BLaER1 treated with 17β-estradiol and CSF1 and Interleukin-3, amounts not matched to agents 10 nM and 100 nM (cell line): ENCODE measurements around the gene OR8B3.
"Not testable (repeated sequence)": the region's sequence is repeated elsewhere in the genome, so short reads cannot be mapped to it uniquely, and the experiment has no call there.

Source experiments
- H3K27ac ChIP-seq, 11 experiments: shearing (Covaris generic); formaldehyde crosslinking; 2 replicates each; pipeline ENCODE4 v1.8.1; 2022
- H3K27me3 ChIP-seq, 11 experiments: shearing (Covaris generic); formaldehyde crosslinking; 2 replicates each; pipeline ENCODE4 v1.8.1; 2022
- H3K36me3 ChIP-seq, 11 experiments: shearing (Covaris generic); formaldehyde crosslinking; 2 replicates each; pipeline ENCODE4 v1.8.1; 2022
- H3K4me1 ChIP-seq, 10 experiments: shearing (Covaris generic); formaldehyde crosslinking; 2 replicates each; pipeline ENCODE4 v1.8.1; 2022
- H3K4me2 ChIP-seq, 11 experiments: shearing (Covaris generic); formaldehyde crosslinking; 2 replicates each; pipeline ENCODE4 v1.8.1; 2022
- H3K4me3 ChIP-seq, 10 experiments: shearing (Covaris generic); formaldehyde crosslinking; 2 replicates each; pipeline ENCODE4 v1.8.1; 2022
- H3K9ac ChIP-seq, 11 experiments: shearing (Covaris generic); formaldehyde crosslinking; 2 replicates each; pipeline ENCODE4 v1.8.1; 2022
- H3K9me3 ChIP-seq, 11 experiments: shearing (Covaris generic); formaldehyde crosslinking; replicated peaks in 1 of 11; 2 replicates each; pipeline ENCODE4 v1.8.1; 2022
- H4K20me1 ChIP-seq, 11 experiments: shearing (Covaris generic); formaldehyde crosslinking; 2 replicates each; pipeline ENCODE4 v1.8.1; 2022
- Cebpa-rat ChIP-seq, 11 experiments: shearing (Covaris generic); IDR thresholded peaks; 2 replicates each; pipeline ENCODE4 v1.8.1; 2022

Gene OR8B3

DNA sequence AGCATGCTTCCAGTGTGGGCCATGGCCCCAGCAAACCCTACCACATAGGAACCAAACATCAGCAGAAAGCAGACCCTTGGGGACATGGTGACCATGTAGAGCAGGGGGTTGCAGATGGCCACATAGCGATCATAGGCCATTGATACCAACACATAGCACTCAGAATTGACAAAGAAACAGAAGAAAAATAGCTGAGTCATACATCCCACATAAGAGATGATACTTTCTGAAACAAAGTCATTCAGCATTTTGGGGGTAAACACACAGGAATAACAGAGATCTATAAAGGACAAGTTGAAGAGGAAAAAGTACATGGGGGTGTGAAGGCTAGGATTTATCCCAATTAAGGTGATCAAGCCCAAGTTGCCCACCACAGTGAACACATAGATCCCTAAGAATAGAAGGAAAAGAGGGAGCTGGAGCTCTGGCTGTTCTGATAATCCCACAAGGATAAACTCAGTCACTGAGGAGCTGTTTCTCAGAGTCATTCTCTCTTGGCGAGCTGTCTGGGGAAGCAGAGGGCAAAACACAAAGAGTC lies 25.6 kb upstream of the OR8B3 start, which contains the start of gene OR8B4:
Gene OR8B4 (minus strand): TSS at position 488 of the 538 bp plus-strand sequence. CDS start 0 bp downstream, at position 488.
- H3K36me3 ChIP-seq, result no peaks in the 10 kb centered on the region
- TF ChIP-seq Cebpa-rat (IDR thresholded peaks at IDR 0.05), result no peak
- no peaks in the 10 kb centered on the region for H4K20me1 ChIP-seq
- no peaks in the 10 kb centered on the region for H3K27me3 ChIP-seq
- no peaks in the 10 kb centered on the region for H3K4me1 ChIP-seq
- H3K4me2 ChIP-seq, result no peak within 1 kb of the TSS
- H3K9me3 ChIP-seq, result peaks cover under 1 to 7% (median 6%) of the 10 kb centered on the region in 11 experiments; a peak in 17 of 22 replicates
- H3K4me3 ChIP-seq, result no peak within 1 kb of the TSS
- no peak within 1 kb of the TSS for H3K27ac ChIP-seq
- H3K9ac ChIP-seq, result no peak within 1 kb of the TSS

DNA sequence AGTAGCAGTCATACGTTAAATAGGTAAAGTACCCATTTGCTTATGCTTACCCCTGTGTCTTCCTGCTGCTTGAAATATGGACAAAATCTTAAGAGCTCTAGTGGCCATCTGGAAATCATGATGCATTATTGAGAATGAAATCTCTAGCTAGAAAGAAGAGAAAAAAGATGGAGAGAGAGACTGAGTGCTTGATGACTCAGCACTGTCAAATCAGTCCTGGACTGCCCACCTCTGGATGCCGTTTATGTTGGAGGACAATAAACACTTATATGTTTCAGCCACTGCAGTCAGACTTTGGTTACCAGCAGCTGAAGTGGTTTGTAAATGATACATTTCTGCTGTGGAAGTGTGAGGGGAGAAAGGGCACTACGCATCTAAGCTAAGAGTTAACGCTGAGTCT lies 22.2 kb upstream of the OR8B3 start:
- TF ChIP-seq Cebpa-rat (IDR thresholded peaks at IDR 0.05), result no peak
- Histone ChIP-seq H3K36me3 (no peaks in the 10 kb centered on the region), H3K4me1 (no peaks in the 10 kb centered on the region), H3K9me3 (no peaks in the 10 kb centered on the region), H3K4me2 (no peak overlapping the region), H3K27ac (no peak overlapping the region), H4K20me1 (no peaks in the 10 kb centered on the region), H3K9ac (no peak overlapping the region), H3K4me3 (no peak overlapping the region), H3K27me3 (no peaks in the 10 kb centered on the region)

GRCh38 chr11:124415356-124415923 lies 16.6 kb upstream of the OR8B3 start:
- no peak overlapping the region for H3K4me2 ChIP-seq
- TF ChIP-seq Cebpa-rat (IDR thresholded peaks at IDR 0.05), result no peak
- H3K27ac ChIP-seq, result no peak overlapping the region
- no peaks in the 10 kb centered on the region for H4K20me1 ChIP-seq
- H3K36me3 ChIP-seq, result no peaks in the 10 kb centered on the region
- H3K9ac ChIP-seq, result no peak overlapping the region
- no peak overlapping the region for H3K4me3 ChIP-seq
- H3K27me3 ChIP-seq, result no peaks in the 10 kb centered on the region
- H3K4me1 ChIP-seq, result no peaks in the 10 kb centered on the region
- H3K9me3 ChIP-seq, result no peaks in the 10 kb centered on the region

GRCh38 chr11:124409906-124410305 lies 11.1 kb upstream of the OR8B3 start:
- no peaks in the 10 kb centered on the region for H3K9me3 ChIP-seq
- no peak for TF ChIP-seq Cebpa-rat (IDR thresholded peaks at IDR 0.05)

GRCh38 chr11:124405581-124405980 lies 6.8 kb upstream of the OR8B3 start:
- Histone ChIP-seq H3K9me3 (no peaks in the 10 kb centered on the region), H3K4me2 (peak overlapping the region in 10 of 11 experiments; percentile 2 to 46 (median 28); a peak in 10 of 22 replicates), H3K27ac (no peak overlapping the region), H3K4me3 (no peak overlapping the region), H3K27me3 (no peaks in the 10 kb centered on the region), H4K20me1 (no peaks in the 10 kb centered on the region), H3K36me3 (no peaks in the 10 kb centered on the region), H3K9ac (no peak overlapping the region), H3K4me1 (peaks cover 0 to 16% (median 7%) of the 10 kb centered on the region in 10 experiments; a peak in 11 of 20 replicates)
- no peak for TF ChIP-seq Cebpa-rat (IDR thresholded peaks at IDR 0.05)

More at GRCh38 chr11:124409906-124410305, 11.1 kb upstream of the OR8B3 start:
- no peak overlapping the region for H3K9ac ChIP-seq
- H3K4me3 ChIP-seq, result no peak overlapping the region
- H3K4me2 ChIP-seq, result no peak overlapping the region
- H4K20me1 ChIP-seq, result no peaks in the 10 kb centered on the region
- H3K27ac ChIP-seq, result no peak overlapping the region
- H3K36me3 ChIP-seq, result no peaks in the 10 kb centered on the region
- H3K27me3 ChIP-seq, result no peaks in the 10 kb centered on the region
- H3K4me1 ChIP-seq, result peaks cover 0 to 16% (median 7%) of the 10 kb centered on the region in 10 experiments; a peak in 11 of 20 replicates

DNA sequence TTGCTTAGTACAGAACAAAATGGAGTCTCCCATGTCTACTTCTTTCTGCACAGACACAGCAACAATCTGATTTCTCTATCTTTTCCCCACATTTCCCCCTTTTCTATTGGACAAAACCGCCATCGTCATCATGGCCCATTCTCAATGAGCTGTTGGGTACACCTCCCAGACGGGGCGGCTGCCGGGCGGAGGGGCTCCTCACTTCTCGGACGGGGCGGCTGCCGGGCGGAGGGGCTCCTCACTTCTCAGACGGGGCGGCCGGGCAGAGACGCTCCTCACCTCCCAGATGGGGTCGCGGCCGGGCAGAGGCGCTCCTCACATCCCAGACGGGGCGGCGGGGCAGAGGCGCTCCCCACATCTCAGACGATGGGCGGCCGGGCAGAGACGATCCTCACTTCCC lies 4.4 kb upstream of the OR8B3 start:
- not testable (repeated sequence) for H4K20me1 ChIP-seq, H3K36me3 ChIP-seq, H3K27ac ChIP-seq, H3K4me3 ChIP-seq, H3K9me3 ChIP-seq, H3K4me2 ChIP-seq, H3K9ac ChIP-seq, H3K27me3 ChIP-seq
- H3K4me1 ChIP-seq, result peaks cover 0 to 16% (median 7%) of the 10 kb centered on the region in 10 experiments; a peak in 11 of 20 replicates

DNA sequence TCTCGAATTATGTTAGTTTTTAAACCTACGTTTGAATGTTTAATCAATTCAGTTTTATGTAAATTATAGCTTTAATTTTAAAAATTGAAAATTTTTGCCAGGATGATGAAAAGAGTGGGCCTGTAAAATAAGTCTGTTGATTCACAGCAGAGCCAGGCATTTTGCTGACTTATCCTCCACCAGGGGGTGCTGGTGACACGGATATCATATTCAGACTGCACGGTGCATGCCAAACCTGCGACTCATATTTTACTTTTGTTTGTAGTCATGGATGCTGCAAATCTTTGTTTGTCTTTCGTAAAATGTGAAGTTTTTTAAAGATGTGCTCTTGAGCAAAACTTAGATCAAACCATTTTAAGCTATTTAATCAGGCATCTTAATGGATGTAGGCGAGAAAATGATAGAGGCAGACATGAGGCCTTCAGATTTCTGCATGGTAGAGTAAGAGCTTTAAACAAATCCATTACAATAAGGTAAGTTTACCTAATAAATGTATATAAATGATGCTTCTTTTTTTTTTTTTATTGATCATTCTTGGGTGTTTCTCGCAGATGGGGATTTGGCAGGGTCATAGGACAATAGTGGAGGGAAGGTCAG lies 3.6 kb upstream of the OR8B3 start:
- peaks cover 0 to 16% (median 7%) of the 10 kb centered on the region in 10 experiments; a peak in 11 of 20 replicates for H3K4me1 ChIP-seq
- H4K20me1 ChIP-seq, result no peaks in the 10 kb centered on the region
- H3K36me3 ChIP-seq, result no peaks in the 10 kb centered on the region
- H3K9me3 ChIP-seq, result no peaks in the 10 kb centered on the region
- no peak for TF ChIP-seq Cebpa-rat (IDR thresholded peaks at IDR 0.05)
- H3K4me2 ChIP-seq, result no peak overlapping the region
- no peak overlapping the region for H3K27ac ChIP-seq
- H3K9ac ChIP-seq, result no peak overlapping the region
- no peaks in the 10 kb centered on the region for H3K27me3 ChIP-seq
- H3K4me3 ChIP-seq, result no peak overlapping the region

DNA sequence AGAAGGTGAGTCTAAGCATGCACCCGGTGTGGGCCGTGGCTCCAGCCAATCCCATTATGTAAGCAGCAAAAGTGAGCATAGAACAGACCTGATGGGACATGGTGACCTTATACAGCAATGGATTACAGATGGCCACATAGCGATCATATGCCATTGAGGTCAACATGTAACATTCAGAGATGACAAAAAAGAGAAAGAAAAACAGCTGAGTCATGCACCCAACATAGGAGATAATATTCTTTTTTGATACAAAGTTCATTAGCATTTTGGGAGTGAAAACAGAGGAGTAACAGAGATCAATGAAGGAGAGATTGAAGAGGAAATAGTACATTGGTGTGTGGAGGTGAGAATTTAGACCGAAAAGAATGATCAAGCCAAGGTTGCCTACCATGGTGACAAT lies 2.0 kb downstream of the OR8B3 start:
- not testable (repeated sequence) for H3K36me3 ChIP-seq, H3K4me3 ChIP-seq, H3K9me3 ChIP-seq, H3K9ac ChIP-seq, H4K20me1 ChIP-seq, H3K4me2 ChIP-seq, H3K27me3 ChIP-seq, H3K4me1 ChIP-seq, H3K27ac ChIP-seq

DNA sequence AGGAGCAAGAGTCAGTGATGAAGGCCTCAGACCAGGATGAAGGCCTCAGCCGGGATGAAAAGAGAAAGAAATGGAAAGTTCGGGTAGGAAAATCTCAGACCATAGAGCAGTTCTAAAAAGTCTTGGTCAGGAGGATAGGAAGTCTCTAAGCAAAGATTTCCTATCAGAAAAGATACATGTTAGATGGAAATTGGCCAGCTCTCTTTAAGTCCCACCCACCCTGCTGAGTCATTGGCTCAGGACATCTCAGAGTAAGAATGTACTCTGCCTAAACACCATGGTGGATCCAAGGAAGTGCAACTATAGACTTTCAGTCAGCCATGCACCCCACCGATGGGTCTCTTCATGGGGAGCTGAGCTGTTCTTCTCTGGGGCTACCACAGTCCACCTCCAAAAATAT lies 4.4 kb downstream of the OR8B3 start:
- no peak overlapping the region for H3K4me2 ChIP-seq

DNA sequence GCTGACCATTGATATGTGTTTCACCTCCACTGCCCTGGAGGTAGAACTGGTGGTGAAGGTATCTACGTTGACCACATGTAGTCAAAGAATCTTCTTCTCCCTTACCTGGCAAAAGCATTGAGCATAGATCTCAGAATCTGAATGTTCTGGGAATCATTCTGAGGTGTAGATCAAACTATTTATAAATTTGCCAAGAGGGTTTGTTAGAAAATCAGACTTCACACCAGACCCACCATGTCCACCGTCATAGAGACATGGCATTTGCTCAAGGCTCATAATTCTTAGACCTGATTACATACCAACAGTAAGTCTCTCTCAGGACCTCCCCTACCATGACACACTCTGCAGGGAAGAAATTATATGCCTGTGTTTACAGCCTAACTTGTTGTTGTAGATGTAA lies 14.4 kb downstream of the OR8B3 start, which contains the start of gene OR8B2:
Gene OR8B2 (minus strand): TSS at position 101 of the 400 bp plus-strand sequence. CDS start 1,156 bp downstream, outside the sequence.
- Histone ChIP-seq H3K4me2 (no peak within 1 kb of the TSS), H3K27me3 (no peaks in the 10 kb centered on the region), H4K20me1 (no peaks in the 10 kb centered on the region; a peak in 1 of 22 replicates), H3K4me1 (no peaks in the 10 kb centered on the region), H3K36me3 (no peaks in the 10 kb centered on the region), H3K4me3 (no peak within 1 kb of the TSS), H3K9ac (no peak within 1 kb of the TSS), H3K9me3 (peaks cover 0 to 4% (median 0%) of the 10 kb centered on the region in 11 experiments; a peak in 2 of 22 replicates), H3K27ac (no peak within 1 kb of the TSS)
- no peak for TF ChIP-seq Cebpa-rat (IDR thresholded peaks at IDR 0.05)

More for the DNA sequence above, 4.4 kb downstream of the OR8B3 start:
- H3K4me3 ChIP-seq, result no peak overlapping the region
- H3K9ac ChIP-seq, result no peak overlapping the region
- no peak overlapping the region for H3K27ac ChIP-seq
- no peaks in the 10 kb centered on the region for H3K27me3 ChIP-seq
- TF ChIP-seq Cebpa-rat (IDR thresholded peaks at IDR 0.05), result no peak
- H4K20me1 ChIP-seq, result no peaks in the 10 kb centered on the region
- H3K36me3 ChIP-seq, result no peaks in the 10 kb centered on the region
- H3K9me3 ChIP-seq, result no peaks in the 10 kb centered on the region
- no peaks in the 10 kb centered on the region for H3K4me1 ChIP-seq

DNA sequence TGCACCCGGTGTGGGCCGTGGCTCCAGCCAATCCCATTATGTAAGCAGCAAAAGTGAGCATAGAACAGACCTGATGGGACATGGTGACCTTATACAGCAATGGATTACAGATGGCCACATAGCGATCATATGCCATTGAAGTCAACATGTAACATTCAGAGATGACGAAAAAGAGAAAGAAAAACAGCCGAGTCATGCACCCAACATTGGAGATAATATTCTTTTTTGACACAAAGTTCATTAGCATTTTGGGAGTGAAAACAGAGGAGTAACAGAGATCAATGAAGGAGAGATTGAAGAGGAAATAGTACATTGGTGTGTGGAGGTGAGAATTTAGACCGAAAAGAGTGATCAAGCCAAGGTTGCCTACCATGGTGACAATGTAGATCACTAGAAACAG lies 16.0 kb downstream of the OR8B3 start:
- H3K36me3 ChIP-seq, H3K4me3 ChIP-seq, H3K27me3 ChIP-seq, H3K9ac ChIP-seq, H4K20me1 ChIP-seq, H3K4me2 ChIP-seq, H3K4me1 ChIP-seq, H3K27ac ChIP-seq, H3K9me3 ChIP-seq: not testable (repeated sequence)
